IPS-NIHi11 (cell line): ENCODE results near the gene CDC42EP2.
A peak's percentile ranks its signal among the peaks of the same experiment; 100 is the strongest.

Source experiments
- DNase-seq: peaks from one replicate; pipeline ENCODE4 v3.0.0; 2012; ENCODE audit warnings: mixed read lengths, low spot score

Gene CDC42EP2

GRCh38 chr11:65314501-65315203 lies at the start of gene CDC42EP2:
Gene CDC42EP2 (plus strand): TSS chr11:65314866. CDS start chr11:65320899, 6,033 bp downstream.
- peak; percentile 95 for DNase-seq

GRCh38 chr11:65266210-65266609 lies 48.5 kb upstream of the CDC42EP2 start:
- DNase-seq = no peak

GRCh38 chr11:65274735-65275682 lies 39.7 kb upstream of the CDC42EP2 start:
- DNase-seq = peak; percentile 73

GRCh38 chr11:65275906-65276305 lies 38.8 kb upstream of the CDC42EP2 start:
- DNase-seq = no peak

- no peak for DNase-seq
Measured at GRCh38 chr11:65277631-65278277, 36.9 kb upstream of the CDC42EP2 start.

GRCh38 chr11:65278356-65278755 lies 36.3 kb upstream of the CDC42EP2 start:
- no peak for DNase-seq

GRCh38 chr11:65279279-65279678 lies 35.4 kb upstream of the CDC42EP2 start:
- no peak for DNase-seq

- DNase-seq = no peak
Measured at GRCh38 chr11:65279741-65280440, 34.8 kb upstream of the CDC42EP2 start.

- no peak for DNase-seq
Measured at GRCh38 chr11:65280646-65281045, 34.0 kb upstream of the CDC42EP2 start.

- no peak for DNase-seq
Measured at GRCh38 chr11:65286686-65287085, 28.0 kb upstream of the CDC42EP2 start.

- DNase-seq = no peak
Measured at GRCh38 chr11:65287601-65288000, 27.1 kb upstream of the CDC42EP2 start.

- DNase-seq = no peak
Measured at GRCh38 chr11:65288706-65289536, 25.7 kb upstream of the CDC42EP2 start.

- DNase-seq = no peak
Measured at GRCh38 chr11:65290448-65291165, 24.1 kb upstream of the CDC42EP2 start.

- no peak for DNase-seq
Measured at GRCh38 chr11:65291613-65292012, 23.1 kb upstream of the CDC42EP2 start.

- no peak for DNase-seq
Measured at GRCh38 chr11:65292890-65293289, 21.8 kb upstream of the CDC42EP2 start.

- no peak for DNase-seq
Measured at GRCh38 chr11:65293909-65294381, 20.7 kb upstream of the CDC42EP2 start.

- no peak for DNase-seq
Measured at GRCh38 chr11:65295001-65295400, 19.7 kb upstream of the CDC42EP2 start.

GRCh38 chr11:65295571-65296341 lies 18.9 kb upstream of the CDC42EP2 start:
- DNase-seq = no peak

GRCh38 chr11:65297026-65297672 lies 17.5 kb upstream of the CDC42EP2 start:
- DNase-seq = no peak
